Subcutaneous adipose tissue (tissue), 4 donors: ENCODE measurements around the gene RPA1. TPM values are rescaled to one million over a fixed set of nuclear protein-coding genes. Genes with fewer than 3 reads are reported as not detected.

Experiments
- CTCF ChIP-seq: fragments of 450-650 bp; IDR thresholded peaks from one replicate; pipeline ENCODE4 v1.5.1; 2016; ENCODE audit warnings: low read depth, mild to moderate bottlenecking, control low read depth, antibody characterized with exemption, moderate library complexity
- total RNA-seq, 4 donors: library from RNA; depleted of rRNA; stranded (reverse); fragments of >200 nt; gene quantifications; one replicate each; pipeline ENCODE4 v1.1.0, GENCODE V29; 2016

Gene RPA1
- total RNA-seq, 4 donors from 2014 or later: 29.3 to 34.3 (median 31.1) TPM

GRCh38 chr17:1882836-1883235, 53.0 kb downstream of the RPA1 start:
- TF ChIP-seq CTCF: no peak

DNA sequence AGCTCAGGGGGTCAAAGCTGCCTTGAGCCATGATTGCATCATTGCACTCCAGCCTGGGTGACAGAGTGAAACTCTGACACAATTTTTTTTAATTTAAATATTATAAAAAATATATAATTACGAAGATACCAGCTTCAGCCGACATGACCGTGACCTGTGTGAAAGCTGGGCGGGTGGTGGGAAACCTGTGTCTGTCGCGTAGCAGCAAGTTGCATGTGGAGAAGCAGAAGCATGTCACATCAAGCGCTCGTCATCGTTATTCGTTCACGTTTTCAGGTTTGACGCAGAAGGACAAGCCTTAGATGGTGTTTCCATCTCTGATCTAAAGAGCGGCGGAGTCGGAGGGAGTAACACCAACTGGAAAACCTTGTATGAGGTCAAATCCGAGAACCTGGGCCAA, 53.7 kb downstream of the RPA1 start:
- TF ChIP-seq CTCF: no peak

DNA sequence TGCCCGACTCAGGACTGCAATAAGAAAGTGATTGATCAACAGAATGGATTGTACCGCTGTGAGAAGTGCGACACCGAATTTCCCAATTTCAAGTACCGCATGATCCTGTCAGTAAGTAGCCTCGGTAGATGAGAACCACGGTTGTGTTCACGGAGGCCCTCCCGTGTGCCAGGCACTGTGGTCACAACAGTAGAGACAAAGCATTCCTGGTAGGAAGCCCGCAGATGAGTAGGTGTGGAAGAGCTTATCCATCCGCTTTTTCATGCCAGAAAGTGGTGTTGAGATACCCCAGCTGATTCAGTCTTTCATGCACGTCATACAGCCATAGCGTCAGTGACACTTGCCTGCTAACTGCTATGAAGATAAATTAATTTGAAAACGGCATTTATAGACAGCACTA, 58.9 kb downstream of the RPA1 start:
- no peak for TF ChIP-seq CTCF

- no peak for TF ChIP-seq CTCF
These were observed 61.1 kb downstream of the RPA1 start for GRCh38 chr17:1890758-1891450.

GRCh38 chr17:1894753-1895339, 65.0 kb downstream of the RPA1 start:
- no peak for TF ChIP-seq CTCF

- no peak for TF ChIP-seq CTCF
These were observed 66.7 kb downstream of the RPA1 start for GRCh38 chr17:1896243-1897104.

DNA sequence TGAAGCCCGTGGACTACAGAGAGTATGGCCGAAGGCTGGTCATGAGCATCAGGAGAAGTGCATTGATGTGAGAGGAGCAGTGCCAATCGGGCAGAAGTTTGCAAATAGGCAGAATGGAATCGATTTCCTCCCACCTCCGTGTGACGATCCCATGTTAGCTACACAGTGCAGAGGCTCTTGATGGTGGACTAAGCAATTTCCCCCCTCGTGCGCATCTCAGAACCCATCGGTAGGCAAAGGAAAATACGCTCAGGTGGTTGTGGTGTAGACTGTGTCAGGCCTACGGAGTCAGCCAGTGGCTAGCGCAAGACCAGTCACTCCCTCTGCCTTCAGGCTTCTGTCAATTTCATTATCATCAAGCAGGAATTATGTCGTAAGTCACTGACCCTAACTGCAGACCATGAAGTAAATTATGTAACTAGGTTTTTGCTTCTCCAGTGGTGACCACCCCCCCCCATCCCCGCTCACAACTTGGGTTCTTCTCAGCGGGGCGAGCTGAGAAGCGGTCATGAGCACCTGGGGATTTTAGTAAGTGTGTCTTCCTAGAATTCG, 67.4 kb downstream of the RPA1 start:
- no peak for TF ChIP-seq CTCF
